CD4-positive, alpha-beta memory T cell (primary cell): ENCODE results near the gene AGTR1. TPM values are rescaled to one million over a fixed set of nuclear protein-coding genes. Genes with fewer than 3 reads are reported as not detected.

Experiments used
- CTCF ChIA-PET: fragments of 350-600 bp; sonication (Branson Sonifier 250); formaldehyde crosslinking; loops from one replicate; lab custom pipeline; 2021; ENCODE audit warnings: inconsistent platforms; ENCODE audit not compliant: partially characterized antibody; lab: Charles Lee
- POLR2A ChIA-PET: fragments of 350-600 bp; sonication (Branson Sonifier 250); formaldehyde crosslinking; loops from one replicate; lab custom pipeline; 2021; ENCODE audit not compliant: partially characterized antibody; lab: Charles Lee
- DNase-seq, 5 donors: peaks; one replicate each; pipeline versions ENCODE4 v3.0.0 to v3.0.0-alpha.2; 2020 to 2022; ENCODE audit warnings: mixed read lengths in 1 of 5
- H3K27ac ChIP-seq: one replicate; pipeline ENCODE4 v1.7.0; 2013; ENCODE audit warnings: low read depth, low read length
- H3K27me3 ChIP-seq: 2 replicates; pipeline ENCODE4 v1.7.0; 2013; ENCODE audit warnings: mild to moderate bottlenecking, low read length, moderate library complexity; ENCODE audit not compliant: insufficient read depth
- H3K36me3 ChIP-seq: 2 replicates; pipeline ENCODE4 v1.7.0; 2013; ENCODE audit warnings: mild to moderate bottlenecking, low read length, moderate library complexity; ENCODE audit not compliant: insufficient read depth
- H3K4me1 ChIP-seq: 2 replicates; pipeline ENCODE4 v1.7.0; 2013; ENCODE audit warnings: mild to moderate bottlenecking, low read length, moderate library complexity; ENCODE audit not compliant: insufficient read depth
- H3K4me3 ChIP-seq, 2 donors: one replicate each; pipeline ENCODE4 v1.7.0; 2013; ENCODE audit warnings: low read length in 2 of 2, mild to moderate bottlenecking in 1 of 2
- H3K9me3 ChIP-seq, 2 donors: one replicate each; pipeline ENCODE4 v1.7.0; 2013; ENCODE audit warnings: low read length in 2 of 2, control low read depth in 1 of 2; ENCODE audit not compliant: control insufficient read depth in 1 of 2
- H3K27ac Mint-ChIP-seq, 7 donors: one replicate each; pipeline ENCODE4 v1.8.0; 2020 to 2021; ENCODE audit warnings: mixed read lengths in 7 of 7, mild to moderate bottlenecking in 6 of 7, inconsistent platforms in 3 of 7, moderate library complexity in 3 of 7
- H3K27me3 Mint-ChIP-seq, 2 donors: one replicate each; pipeline ENCODE4 v1.8.0; 2020 to 2021; ENCODE audit warnings: mixed read lengths in 2 of 2
- H3K36me3 Mint-ChIP-seq, 2 donors: one replicate each; pipeline ENCODE4 v1.8.0; 2020 to 2021; ENCODE audit warnings: mixed read lengths in 2 of 2, inconsistent platforms in 1 of 2, mild to moderate bottlenecking in 1 of 2
- H3K4me1 Mint-ChIP-seq, 4 donors: one replicate each; pipeline ENCODE4 v1.8.0; 2020 to 2021; ENCODE audit warnings: mixed read lengths in 4 of 4, mild to moderate bottlenecking in 1 of 4
- H3K4me3 Mint-ChIP-seq, 8 donors: one replicate each; pipeline ENCODE4 v1.8.0; 2020 to 2021; ENCODE audit warnings: mixed read lengths in 8 of 8, mild to moderate bottlenecking in 7 of 8, moderate library complexity in 6 of 8, inconsistent platforms in 3 of 8
- H3K9me3 Mint-ChIP-seq, 8 donors: one replicate each; pipeline ENCODE4 v1.8.0; 2020 to 2021; ENCODE audit warnings: mixed read lengths in 8 of 8, mild to moderate bottlenecking in 5 of 8, inconsistent platforms in 3 of 8, moderate library complexity in 1 of 8
- intact Hi-C: fragments of 100-400 bp; cut with micrococcal nuclease; formaldehyde crosslinking; loops from one replicate; pipeline ENCODE4 v1.15.1; 2023
- polyA plus RNA-seq, 2 donors: library from polyadenylated mRNA; unstranded; fragments of 300-500 nt; fragmentation: Illumina TruSeq; gene quantifications; one replicate each; pipeline ENCODE4 v1.2.3, GENCODE V29; 2021
- total RNA-seq, 2 experiments: library from RNA; stranded (reverse); gene quantifications; one replicate each; pipeline ENCODE4 v1.2.3, GENCODE V29; 2021

AGTR1 gene
- not detected for total RNA-seq
- not detected for polyA plus RNA-seq

- Histone ChIP-seq H3K4me3 (no peak within 1 kb of the TSS), H3K36me3 (no peaks in the 10 kb centered on the region), H3K27ac (no peak within 1 kb of the TSS), H3K27me3 (no peaks in the 10 kb centered on the region), H3K4me1 (no peaks in the 10 kb centered on the region), H3K9me3 (no peaks in the 10 kb centered on the region)
- CTCF ChIA-PET: no interaction called here
- Mint-ChIP-seq H3K27ac (no peak within 1 kb of the TSS), H3K27me3 (peaks cover 13 to 14% of the 10 kb centered on the region in 2 donors), H3K4me1 (no peaks in the 10 kb centered on the region), H3K9me3 (peaks cover 0 to 13% (median 4%) of the 10 kb centered on the region in 8 donors), H3K4me3 (no peak within 1 kb of the TSS), H3K36me3 (no peaks in the 10 kb centered on the region)
- POLR2A ChIA-PET: no interaction called here
- no peak for DNase-seq
- intact Hi-C loops: no loop called here
These were observed at the start of gene AGTR1 for GRCh38 chr3:148697306-148698189. AGTR1 (plus strand) TSS chr3:148697903; CDS start chr3:148741036, 43,133 bp downstream.

DNA sequence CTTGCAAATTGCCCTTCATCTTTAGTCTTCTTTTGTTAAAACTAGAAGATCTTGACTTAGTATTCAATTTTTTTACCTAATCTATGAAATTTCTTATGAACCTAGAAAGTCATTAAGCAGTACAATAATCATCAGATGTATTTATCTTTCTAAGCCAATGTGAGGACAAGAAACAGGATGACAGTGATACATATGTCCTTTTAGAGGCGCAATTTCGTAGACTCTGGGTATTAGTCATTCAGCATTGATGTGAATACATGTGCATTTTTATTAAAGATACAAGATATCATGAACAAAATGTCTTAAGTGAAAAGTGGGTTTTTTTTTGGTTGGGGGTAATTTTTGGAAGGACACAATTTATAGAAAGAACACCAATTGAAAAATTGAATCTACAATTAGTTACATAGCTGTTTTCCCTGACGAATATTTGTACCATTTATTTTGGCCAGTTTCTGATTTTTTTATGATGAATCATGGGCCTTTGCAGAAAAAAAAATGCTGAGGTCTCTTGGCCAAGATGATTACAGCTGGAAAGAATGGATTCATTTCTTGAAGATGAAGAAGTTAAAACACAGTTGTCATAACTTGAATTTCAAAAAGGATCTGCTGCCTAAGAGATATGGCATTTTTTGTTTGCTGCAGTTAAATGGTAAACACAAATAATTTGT lies 48.9 kb upstream of the AGTR1 start:
- Histone ChIP-seq H3K9me3 (no peaks in the 10 kb centered on the region), H3K27me3 (no peaks in the 10 kb centered on the region), H3K27ac (no peak overlapping the region), H3K4me1 (no peaks in the 10 kb centered on the region), H3K4me3 (no peak overlapping the region), H3K36me3 (no peaks in the 10 kb centered on the region)
- intact Hi-C loops: no loop called here
- DNase-seq: no peak
- ChIA-PET CTCF (no interaction called here), POLR2A (no interaction called here)
- Mint-ChIP-seq H3K36me3 (no peaks in the 10 kb centered on the region), H3K4me3 (no peak overlapping the region), H3K4me1 (no peaks in the 10 kb centered on the region), H3K27ac (no peak overlapping the region), H3K9me3 (peaks cover 0 to 4% (median 0%) of the 10 kb centered on the region in 8 donors), H3K27me3 (no peaks in the 10 kb centered on the region)

GRCh38 chr3:148651549-148651948 lies 46.2 kb upstream of the AGTR1 start:
- ChIA-PET POLR2A (no interaction called here), CTCF (no interaction called here)
- intact Hi-C loops: no loop called here
- Mint-ChIP-seq H3K36me3 (no peaks in the 10 kb centered on the region), H3K4me1 (no peaks in the 10 kb centered on the region), H3K27me3 (no peaks in the 10 kb centered on the region), H3K9me3 (peaks cover 0 to 5% (median 1%) of the 10 kb centered on the region in 8 donors), H3K27ac (no peak overlapping the region), H3K4me3 (no peak overlapping the region)
- Histone ChIP-seq H3K9me3 (no peaks in the 10 kb centered on the region), H3K36me3 (no peaks in the 10 kb centered on the region), H3K4me3 (no peak overlapping the region), H3K27ac (no peak overlapping the region), H3K4me1 (no peaks in the 10 kb centered on the region), H3K27me3 (no peaks in the 10 kb centered on the region)
- no peak for DNase-seq

DNA sequence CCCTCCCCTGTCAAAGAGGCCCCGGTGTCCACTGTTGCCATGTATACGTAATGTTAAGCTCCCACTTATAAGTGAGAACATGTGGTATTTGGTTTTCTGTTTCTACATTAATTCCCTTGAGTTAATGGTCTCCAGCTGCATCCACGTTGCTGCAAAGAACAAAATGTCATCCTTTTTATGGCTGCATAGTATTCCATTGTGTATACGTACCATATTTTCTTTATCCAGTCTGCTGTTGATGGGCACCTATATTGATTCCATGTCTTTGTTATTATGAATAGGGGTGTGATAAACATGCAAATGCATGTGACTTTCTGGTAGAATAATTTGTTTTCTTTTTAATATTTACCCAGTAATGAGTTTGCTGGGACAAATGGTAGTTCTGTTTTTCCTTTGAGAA lies 43.3 kb upstream of the AGTR1 start:
- CTCF ChIA-PET: no interaction called here
- intact Hi-C loops: no loop called here

GRCh38 chr3:148657470-148657869 lies 40.2 kb upstream of the AGTR1 start:
- DNase-seq: no peak
- Mint-ChIP-seq H3K9me3 (peaks cover 0 to 5% (median 2%) of the 10 kb centered on the region in 8 donors), H3K4me1 (no peaks in the 10 kb centered on the region), H3K4me3 (no peak overlapping the region), H3K36me3 (no peaks in the 10 kb centered on the region), H3K27me3 (no peaks in the 10 kb centered on the region), H3K27ac (no peak overlapping the region)
- H3K4me1 ChIP-seq: no peaks in the 10 kb centered on the region
- intact Hi-C loops: no loop called here
- no peaks in the 10 kb centered on the region for H3K27me3 ChIP-seq
- H3K4me3 ChIP-seq: no peak overlapping the region
- H3K9me3 ChIP-seq: no peaks in the 10 kb centered on the region
- ChIA-PET CTCF (no interaction called here), POLR2A (no interaction called here)
- H3K36me3 ChIP-seq: no peaks in the 10 kb centered on the region
- no peak overlapping the region for H3K27ac ChIP-seq

More for the DNA sequence above, 43.3 kb upstream of the AGTR1 start:
- H3K36me3 ChIP-seq: no peaks in the 10 kb centered on the region
- H3K4me3 Mint-ChIP-seq: no peak overlapping the region
- no peaks in the 10 kb centered on the region for H3K27me3 ChIP-seq
- H3K27me3 Mint-ChIP-seq: no peaks in the 10 kb centered on the region
- H3K4me1 Mint-ChIP-seq: no peaks in the 10 kb centered on the region
- DNase-seq: no peak
- H3K27ac Mint-ChIP-seq: no peak overlapping the region
- no peaks in the 10 kb centered on the region for H3K4me1 ChIP-seq
- no peak overlapping the region for H3K4me3 ChIP-seq
- H3K9me3 ChIP-seq: no peaks in the 10 kb centered on the region
- peaks cover 0 to 5% (median 3%) of the 10 kb centered on the region in 8 donors for H3K9me3 Mint-ChIP-seq
- H3K27ac ChIP-seq: no peak overlapping the region
- no peaks in the 10 kb centered on the region for H3K36me3 Mint-ChIP-seq
- POLR2A ChIA-PET: no interaction called here

GRCh38 chr3:148659512-148659911 lies 38.2 kb upstream of the AGTR1 start:
- Histone ChIP-seq H3K9me3 (no peaks in the 10 kb centered on the region), H3K36me3 (no peaks in the 10 kb centered on the region), H3K4me1 (no peaks in the 10 kb centered on the region), H3K4me3 (no peak overlapping the region), H3K27ac (no peak overlapping the region), H3K27me3 (no peaks in the 10 kb centered on the region)
- POLR2A ChIA-PET: no interaction called here
- DNase-seq: no peak
- Mint-ChIP-seq H3K9me3 (peaks cover 0 to 5% (median 2%) of the 10 kb centered on the region in 8 donors), H3K27me3 (no peaks in the 10 kb centered on the region), H3K27ac (no peak overlapping the region), H3K36me3 (no peaks in the 10 kb centered on the region), H3K4me1 (no peaks in the 10 kb centered on the region), H3K4me3 (no peak overlapping the region)
- intact Hi-C loops: no loop called here
- CTCF ChIA-PET: no interaction called here

GRCh38 chr3:148680289-148680688 lies 17.4 kb upstream of the AGTR1 start:
- intact Hi-C loops: no loop called here
- Mint-ChIP-seq H3K27ac (no peak overlapping the region), H3K27me3 (no peaks in the 10 kb centered on the region), H3K4me3 (no peak overlapping the region), H3K9me3 (no peaks in the 10 kb centered on the region), H3K36me3 (no peaks in the 10 kb centered on the region), H3K4me1 (no peaks in the 10 kb centered on the region)
- H3K27ac ChIP-seq: no peak overlapping the region
- DNase-seq: no peak
- H3K27me3 ChIP-seq: no peaks in the 10 kb centered on the region
- ChIA-PET POLR2A (no interaction called here), CTCF (no interaction called here)
- H3K4me1 ChIP-seq: no peaks in the 10 kb centered on the region
- no peaks in the 10 kb centered on the region for H3K9me3 ChIP-seq
- H3K4me3 ChIP-seq: no peak overlapping the region
- no peaks in the 10 kb centered on the region for H3K36me3 ChIP-seq
